ENCODE results near the gene VWA1.
A peak's percentile ranks its signal among the peaks of the same experiment; 100 is the strongest.
"Not testable (repeated sequence)": the region's sequence is repeated elsewhere in the genome, so short reads cannot be mapped to it uniquely, and the experiment has no call there.

Gene VWA1

DNA sequence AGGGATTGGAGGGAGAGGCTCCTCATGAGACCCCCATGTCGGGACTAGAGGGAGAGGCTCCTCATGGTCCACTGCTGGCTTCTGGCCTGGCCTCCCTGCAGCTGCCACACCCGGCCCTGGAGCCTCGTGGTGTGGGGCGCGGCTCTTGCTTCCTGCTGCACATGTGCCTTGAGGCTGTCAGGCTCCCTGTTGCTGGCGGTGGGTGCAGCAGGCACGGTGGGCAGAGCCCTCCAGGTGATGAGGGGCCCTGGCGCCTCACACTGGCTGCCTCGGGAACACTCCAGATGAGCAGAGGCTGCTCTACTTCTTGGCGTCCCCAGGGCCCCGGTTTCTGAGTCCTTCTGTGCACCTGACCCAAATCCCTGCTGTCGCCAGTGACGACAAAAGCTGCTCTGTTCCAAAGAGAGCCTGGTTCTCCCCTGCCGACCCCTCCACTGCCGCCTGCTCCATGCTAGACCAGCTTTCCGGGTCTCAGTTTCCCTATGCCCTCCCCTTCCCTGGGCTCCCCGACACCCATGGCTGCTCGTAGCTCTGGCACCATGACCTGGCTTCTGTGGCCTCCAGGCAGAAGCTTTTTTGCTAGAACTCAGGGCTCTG is 26.3 kb downstream of the VWA1 start:
- peak; percentile 79 for DNase-seq

GRCh38 chr1:1462318-1462966 is 27.0 kb downstream of the VWA1 start:
- peak; percentile 97 for DNase-seq

GRCh38 chr1:1463312-1463711 is 27.8 kb downstream of the VWA1 start:
- DNase-seq: no peak

DNA sequence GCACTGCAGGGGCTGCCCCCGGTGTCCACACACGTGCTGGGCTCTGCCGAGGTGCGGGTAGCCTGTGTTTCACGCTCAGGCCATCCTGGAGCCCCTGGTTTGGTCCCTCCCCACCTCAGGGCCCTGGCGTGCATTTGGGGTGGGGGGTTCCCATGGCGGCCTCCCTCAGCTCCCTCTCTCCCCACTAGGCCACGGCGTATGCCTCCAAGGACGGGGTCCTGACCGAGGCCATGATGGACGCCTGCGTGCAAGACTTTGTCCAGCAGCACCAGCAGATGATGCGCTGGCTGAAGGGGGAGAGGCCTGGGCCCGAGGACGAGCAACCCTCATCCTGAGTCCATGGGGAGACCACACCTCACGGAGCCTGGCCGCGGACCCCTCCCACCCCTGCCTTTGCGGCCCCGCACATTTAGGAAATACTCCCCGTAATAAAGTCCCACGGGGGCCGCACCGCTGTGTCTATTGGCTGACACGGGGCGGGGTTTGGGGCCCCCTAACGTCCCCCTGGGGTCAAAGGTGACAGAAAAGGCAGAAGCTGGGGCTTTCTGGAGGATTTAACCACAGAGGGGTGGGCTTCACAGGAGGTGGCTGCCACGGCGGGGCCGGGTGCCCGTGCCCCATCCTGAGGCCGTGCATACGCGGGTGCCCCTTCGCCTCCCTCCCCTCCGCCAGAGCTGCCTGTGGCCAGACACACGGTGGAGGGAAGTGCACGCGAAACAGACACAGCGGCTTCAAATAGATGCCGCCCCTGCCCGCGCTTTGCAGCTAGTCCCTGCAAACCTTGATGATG is 32.9 kb downstream of the VWA1 start:
- DNase-seq: not testable (repeated sequence)

DNA sequence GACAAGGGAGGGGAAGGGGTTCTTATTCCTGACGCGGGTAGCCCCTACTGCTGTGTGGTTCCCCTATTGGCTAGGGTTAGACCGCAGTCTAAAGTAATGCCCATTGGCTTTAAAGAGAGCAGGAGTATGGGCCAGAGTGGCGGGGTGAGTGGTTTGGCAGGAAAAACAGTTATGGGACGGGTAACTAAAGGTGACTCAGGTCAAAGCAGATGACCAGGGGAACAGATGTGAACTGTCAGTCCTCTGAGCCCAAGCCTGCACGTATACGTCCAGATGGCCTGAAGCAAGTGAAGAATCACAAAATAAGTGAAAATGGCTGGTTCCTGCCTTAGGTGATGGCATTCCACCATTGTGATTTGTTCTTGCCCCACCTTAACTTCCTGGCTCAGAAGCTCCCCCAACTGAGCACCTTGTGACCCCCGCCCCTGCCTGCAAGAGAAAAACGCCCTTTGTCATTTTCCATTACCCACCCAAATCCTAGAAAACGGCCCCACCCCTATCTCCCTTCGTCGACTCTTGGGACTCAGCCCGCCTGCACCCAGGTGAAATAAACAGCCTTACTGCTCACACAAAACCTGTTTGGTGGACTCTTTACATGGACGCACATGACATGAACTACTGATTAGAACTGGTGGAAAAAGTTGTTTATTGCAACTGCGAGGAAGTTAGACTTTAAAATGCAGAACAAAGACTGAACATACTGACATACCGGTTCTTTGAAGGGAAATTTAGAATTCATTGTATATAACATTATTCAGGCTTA is 35.3 kb downstream of the VWA1 start:
- DNase-seq: peak; percentile 68

- DNase-seq: peak; percentile 98
Measured at GRCh38 chr1:1471389-1472052, 36.0 kb downstream of the VWA1 start, which contains the start of gene ATAD3B. ATAD3B (plus strand) TSS chr1:1471765; CDS start chr1:1471885, 120 bp downstream.

- DNase-seq: peak; percentile 20
Measured at GRCh38 chr1:1472053-1472876, 36.8 kb downstream of the VWA1 start.

DNA sequence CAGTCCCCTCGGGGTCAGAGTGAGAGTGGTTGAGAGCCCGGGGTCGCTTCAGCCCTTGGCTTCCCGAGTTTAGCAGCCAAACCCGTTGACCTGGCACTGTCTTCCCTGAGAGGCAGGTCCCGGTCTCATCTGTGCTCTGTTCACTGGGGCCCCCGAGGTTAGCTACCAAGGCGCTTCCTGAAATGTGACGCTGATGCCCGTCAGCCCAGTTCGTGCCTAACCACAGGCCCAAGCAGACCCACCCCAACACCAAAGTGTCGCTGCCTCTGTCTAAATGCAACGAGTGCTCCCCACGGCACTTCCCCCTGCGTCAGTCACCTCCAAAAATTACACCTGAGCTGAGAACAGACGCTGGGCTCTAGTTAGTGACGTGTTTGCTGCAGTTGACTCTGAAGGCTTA is 40.5 kb downstream of the VWA1 start:
- not testable (repeated sequence) for DNase-seq

- no peak for DNase-seq
Measured at GRCh38 chr1:1477206-1477605, 41.7 kb downstream of the VWA1 start.

- DNase-seq: no peak
Measured at GRCh38 chr1:1479547-1480487, 44.3 kb downstream of the VWA1 start.

- DNase-seq: not testable (repeated sequence)
Measured at GRCh38 chr1:1480488-1480867, 45.0 kb downstream of the VWA1 start.

DNA sequence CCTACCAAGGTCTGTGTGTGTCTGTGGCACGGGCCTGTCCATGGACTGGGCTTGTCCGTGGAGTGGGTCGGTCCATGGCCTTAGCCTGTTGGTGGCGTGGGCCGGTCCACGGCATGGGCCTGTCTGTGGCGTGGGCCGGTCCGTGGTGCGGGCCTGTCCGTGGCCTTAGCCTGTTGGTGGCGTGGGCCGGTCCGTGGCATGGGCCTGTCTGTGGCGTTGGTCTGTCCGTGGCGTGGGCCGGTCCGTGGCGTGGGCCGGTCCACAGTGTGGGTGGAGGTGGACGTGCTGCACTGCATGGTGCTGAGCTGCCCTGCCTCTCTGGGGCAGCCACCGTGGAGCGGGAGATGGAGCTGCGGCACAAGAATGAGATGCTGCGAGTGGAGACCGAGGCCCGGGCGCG is 46.3 kb downstream of the VWA1 start:
- not testable (repeated sequence) for DNase-seq

GRCh38 chr1:1482856-1483255 is 47.4 kb downstream of the VWA1 start:
- DNase-seq: no peak

DNA sequence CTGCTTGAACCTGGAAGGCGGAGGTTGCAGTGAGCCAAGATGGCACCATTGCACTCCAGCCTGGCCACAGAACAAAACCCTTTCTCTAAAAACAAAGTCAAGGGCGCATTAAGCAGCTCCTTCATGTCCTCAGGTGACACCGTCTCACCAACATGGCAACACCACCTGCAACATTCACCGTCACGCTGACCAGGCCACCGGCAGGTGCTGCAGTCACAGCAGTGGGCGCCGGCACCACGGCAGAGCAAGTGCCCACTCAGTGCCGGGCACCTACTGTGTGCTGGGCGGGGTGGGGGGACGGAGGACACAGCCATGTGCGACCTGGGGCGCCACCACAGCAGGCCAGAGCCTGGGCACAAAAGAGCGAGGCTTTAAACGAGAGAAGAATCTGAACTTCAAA is 48.2 kb downstream of the VWA1 start:
- no peak for DNase-seq

- not testable (repeated sequence) for DNase-seq
Measured at GRCh38 chr1:1484976-1485750, 49.7 kb downstream of the VWA1 start.

GRCh38 chr1:1485755-1486317 is 50.3 kb downstream of the VWA1 start:
- DNase-seq: not testable (repeated sequence)

DNA sequence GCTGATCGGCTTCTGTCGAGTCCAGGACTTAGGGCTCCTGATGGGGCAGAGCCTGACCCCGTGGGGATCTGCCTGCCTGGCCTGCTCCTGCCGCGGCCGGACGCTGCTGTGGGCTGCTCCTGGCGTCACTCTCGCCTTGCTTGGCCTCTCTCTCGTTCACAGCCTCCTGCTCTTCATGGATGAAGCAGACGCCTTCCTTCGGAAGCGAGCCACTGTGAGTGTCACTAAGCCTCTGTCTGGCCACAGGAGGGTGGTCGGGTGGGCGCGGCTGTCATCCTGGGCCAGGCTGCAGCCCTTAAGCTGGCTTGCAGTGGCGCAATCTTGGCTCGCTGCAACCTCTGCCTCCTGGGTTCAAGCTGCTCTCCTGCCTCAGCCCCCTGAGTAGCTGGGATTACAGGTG is 52.2 kb downstream of the VWA1 start:
- DNase-seq: no peak

DNA sequence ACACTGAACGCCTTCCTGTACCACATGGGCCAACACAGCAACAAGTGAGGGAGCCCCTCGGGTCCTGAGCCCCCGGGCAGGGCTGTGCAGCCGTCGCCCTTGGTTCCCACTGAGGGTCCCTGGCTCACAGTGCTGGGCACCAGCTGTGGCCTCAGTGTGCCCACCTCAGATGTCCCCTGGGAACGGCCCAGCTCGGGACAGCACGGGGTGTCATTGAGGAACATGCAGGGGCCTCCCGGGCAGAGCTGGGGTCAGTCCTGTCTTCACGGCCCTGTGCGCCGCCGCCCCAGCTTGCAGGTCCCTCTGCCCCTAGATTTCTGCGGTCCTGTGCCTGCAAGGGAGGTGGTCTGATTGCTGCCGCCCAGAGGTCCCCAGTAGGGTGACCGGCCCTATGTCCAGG is 53.7 kb downstream of the VWA1 start:
- no peak for DNase-seq

DNA sequence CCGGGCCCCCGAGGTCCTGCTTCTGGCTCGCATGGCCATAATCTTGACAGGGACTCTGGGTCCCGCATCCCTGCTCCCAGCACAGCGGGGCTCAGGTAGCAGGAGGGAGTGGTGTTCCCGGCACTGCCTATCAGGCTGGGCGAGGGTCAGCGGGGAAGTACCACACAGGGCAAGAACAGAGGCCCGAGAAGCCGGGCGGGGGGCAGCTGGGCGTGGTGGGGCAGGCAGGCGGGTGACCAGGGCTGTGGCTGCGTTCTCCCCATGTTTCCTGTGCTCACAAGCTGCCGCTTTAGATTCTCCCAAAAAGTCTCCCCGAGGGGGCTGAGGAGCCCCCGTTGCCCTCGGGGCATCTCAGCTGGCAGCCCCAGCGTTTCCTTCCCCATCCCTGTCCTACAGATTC is 54.4 kb downstream of the VWA1 start:
- DNase-seq: no peak
